HepG2 (cell line): ENCODE results near the gene CHKB. TPM values are rescaled to one million over a fixed set of nuclear protein-coding genes. Genes with fewer than 3 reads are reported as not detected.

Experiments
- ATAC-seq: fragments of 200-7000 bp; cut with Tn5 transposase; 3 replicates; pipeline ENCODE4 v1.9.1; 2020; ENCODE audit warnings: mild to moderate bottlenecking, moderate library complexity
- BruUV-seq: library from RNA; stranded (reverse); fragments of 400-500 nt; replicated peaks from 2 replicates; lab custom pipeline; 2021; lab: Mats Ljungman, UMichigan
- CTCF ChIA-PET: fragments of 300-600 bp; formaldehyde crosslinking; extraction: SDS; loops from one replicate; lab custom pipeline; 2021; ENCODE audit warnings: low total read pairs, inconsistent platforms, low intra/inter-chr PET ratio; lab: Yijun Ruan, JAX
- POLR2A ChIA-PET: fragments of 350-600 bp; sonication (Branson Sonifier 250); formaldehyde crosslinking; loops from one replicate; lab custom pipeline; 2020; ENCODE audit warnings: antibody characterized with exemption, inconsistent platforms; lab: Yijun Ruan, JAX
- DNase-seq: peaks from one replicate; pipeline ENCODE4 v3.0.0-alpha.2; 2015; ENCODE audit warnings: low spot score
- FAIRE-seq: peaks from 3 replicates; lab custom pipeline; 2011; peaks lifted over from hg19 to GRCh38; lab: Jason Lieb, UNC
- H2AFZ ChIP-seq: one replicate; pipeline ENCODE4 v1.6.1; 2011; ENCODE audit warnings: low read length, inconsistent platforms
- H3K27ac ChIP-seq: fragments of 300-600 bp; 3 replicates; pipeline ENCODE4 v1.8.0; 2011; ENCODE audit warnings: mixed run types, mild to moderate bottlenecking, mixed read lengths, low read length, inconsistent platforms; ENCODE audit not compliant: insufficient read depth; ENCODE audit errors: extremely low read length
- H3K27me3 ChIP-seq, 2 experiments: fragments of 200-600 bp in 1 of 2; 2 replicates in 1 of 2; 3 replicates in 1 of 2; pipeline versions ENCODE4 v1.6.0 to v1.8.0; 2011; ENCODE audit warnings: low read length in 2 of 2, mild to moderate bottlenecking in 2 of 2, moderate library complexity in 2 of 2, inconsistent platforms in 1 of 2; ENCODE audit not compliant: insufficient read depth in 2 of 2, control insufficient read depth in 1 of 2
- H3K36me3 ChIP-seq, 2 experiments: fragments of 200-600 bp in 1 of 2; replicated peaks in 1 of 2; 2 replicates in 1 of 2; 3 replicates in 1 of 2; pipeline versions ENCODE4 v1.5.1 to v1.8.0; 2011; ENCODE audit warnings: low read length in 2 of 2, inconsistent platforms in 1 of 2; ENCODE audit not compliant: insufficient read depth in 2 of 2, control insufficient read depth in 1 of 2
- H3K4me1 ChIP-seq: 2 replicates; pipeline ENCODE4 v1.5.1; 2012; ENCODE audit warnings: low read length, inconsistent platforms; ENCODE audit not compliant: insufficient read depth
- H3K4me2 ChIP-seq: 2 replicates; pipeline ENCODE4 v1.6.0; 2011; ENCODE audit warnings: low read depth, low read length, inconsistent platforms
- H3K4me3 ChIP-seq, 3 experiments: fragments of 200-600 bp in 1 of 3; sonication (generic), shearing (Covaris generic) in 1 of 3; replicated peaks in 1 of 3; 2 replicates each; pipeline ENCODE4 v1.5.1; 2011 to 2016; ENCODE audit warnings: low read length in 3 of 3, inconsistent platforms in 2 of 3, low read depth in 2 of 3, mild to moderate bottlenecking in 2 of 3, control low read depth in 1 of 3, mixed read lengths in 1 of 3; ENCODE audit not compliant: insufficient read depth in 1 of 3
- H3K79me2 ChIP-seq: one replicate; pipeline ENCODE4 v1.6.1; 2011; ENCODE audit warnings: low read length, inconsistent platforms; ENCODE audit not compliant: insufficient read depth
- H3K9ac ChIP-seq: 2 replicates; pipeline ENCODE4 v1.6.0; 2011; ENCODE audit warnings: mild to moderate bottlenecking, low read depth, low read length, inconsistent platforms; ENCODE audit not compliant: insufficient read depth
- H3K9me3 ChIP-seq: 2 replicates; pipeline ENCODE4 v1.5.1; 2012; ENCODE audit warnings: mild to moderate bottlenecking, low read length
- H4K20me1 ChIP-seq: 2 replicates; pipeline ENCODE4 v1.6.0; 2011; ENCODE audit warnings: inconsistent platforms, mild to moderate bottlenecking, low read length, moderate library complexity; ENCODE audit not compliant: insufficient read depth
- KMT2B ChIP-seq: IDR thresholded peaks from 2 replicates; pipeline ENCODE4 v1.6.1; 2016; ENCODE audit warnings: missing genetic modification reagents, missing compliant biosample characterization
- MIER3 ChIP-seq: IDR thresholded peaks from 2 replicates; pipeline ENCODE4 v1.6.1; 2016; ENCODE audit warnings: missing compliant biosample characterization, borderline replicate concordance
- NR3C1 ChIP-seq: sonication (generic); formaldehyde crosslinking; IDR thresholded peaks from 2 replicates; pipeline ENCODE4 v1.4.0; 2020; ENCODE audit warnings: missing genetic modification reagents
- RNF2 ChIP-seq: fragments of 450-650 bp; conservative IDR thresholded peaks from 2 replicates; pipeline ENCODE4 v1.6.1; 2016; ENCODE audit warnings: low read depth
- ZC3H4 ChIP-seq: sonication (generic); formaldehyde crosslinking; IDR thresholded peaks from 2 replicates; pipeline ENCODE4 v1.4.0; 2020; ENCODE audit warnings: missing genetic modification reagents, borderline replicate concordance
- ZNF367 ChIP-seq: sonication (generic); formaldehyde crosslinking; IDR thresholded peaks from 2 replicates; pipeline ENCODE4 v1.4.0; 2020; ENCODE audit warnings: missing genetic modification reagents, borderline replicate concordance
- ZNF678 ChIP-seq: sonication (generic); formaldehyde crosslinking; IDR thresholded peaks from 2 replicates; pipeline ENCODE4 v1.4.0; 2020; ENCODE audit warnings: mild to moderate bottlenecking, missing genetic modification reagents
- ZNF768 ChIP-seq: sonication (generic); formaldehyde crosslinking; IDR thresholded peaks from 2 replicates; pipeline ENCODE4 v1.4.0; 2020; ENCODE audit warnings: missing genetic modification reagents
- ZNF83 ChIP-seq: sonication (generic); formaldehyde crosslinking; IDR thresholded peaks from 2 replicates; pipeline ENCODE4 v1.4.0; 2020; ENCODE audit warnings: missing genetic modification reagents, mild to moderate bottlenecking, borderline replicate concordance
- WGBS: methylation state at CpG from one replicate; pipeline ENCODE4 v1.1.6; 2017; ENCODE audit warnings: low lambda C conversion rate; 5-methylcytosine and 5-hydroxymethylcytosine counted together
- in situ Hi-C: cut with HindIII; loops from 2 replicates; pipeline ENCODE4 v1.10.0; 2017; ENCODE audit warnings: low pct_unique_long_range_greater_than_20kb; ENCODE audit not compliant: extremely low pct_ligation_motif_present
- intact Hi-C: fragments of 100-400 bp; cut with micrococcal nuclease; formaldehyde crosslinking; loops from one replicate; pipeline ENCODE4 v1.10.0; 2022; ENCODE audit not compliant: unreplicated experiment
- polyA plus RNA-seq, 8 experiments: library from polyadenylated mRNA; depleted of rRNA in 3 of 8; stranded (reverse) in 7 of 8; unstranded in 1 of 8; fragments of >200 nt; fragmentation: Illumina TruSeq in 4 of 8; extraction: Trizol in 4 of 8; gene quantifications; 2 replicates each; pipeline versions ENCODE4 v1.2.1 to v1.2.3, GENCODE V29; 2011 to 2016; ENCODE audit warnings: low read depth in 4 of 8, missing spikeins in 1 of 8, mixed read lengths in 1 of 8; ENCODE audit not compliant: insufficient read depth in 1 of 8
- total RNA-seq, 5 experiments: library from RNA; depleted of rRNA; stranded (reverse); fragments of >200 nt; fragmentation: Illumina TruSeq; extraction: Trizol; gene quantifications; 2 replicates each; pipeline ENCODE4 v1.2.3, GENCODE V29; 2016; ENCODE audit warnings: low read depth in 1 of 5
- TF ChIP-seq, protein P1 (sequence below): sonication (generic); formaldehyde crosslinking; IDR thresholded peaks from 2 replicates; pipeline ENCODE4 v1.5.0; 2020; ENCODE audit warnings: mild to moderate bottlenecking, missing genetic modification reagents, moderate library complexity
- TF ChIP-seq, protein P2 (sequence below): sonication (generic); formaldehyde crosslinking; IDR thresholded peaks from 2 replicates; pipeline ENCODE4 v1.8.1; 2022; ENCODE audit warnings: low read depth, mild to moderate bottlenecking, missing genetic modification reagents
- TF ChIP-seq, protein P3 (sequence below): sonication (generic); formaldehyde crosslinking; IDR thresholded peaks from 2 replicates; pipeline ENCODE4 v1.8.1; 2023; ENCODE audit warnings: missing genetic modification reagents, inconsistent platforms, borderline replicate concordance

The CHKB gene
- total and polyA plus RNA-seq, 2 of the 13 experiments (the other 11 are each of a cell fraction or from before 2014, with no cell fraction given) = 24.5 to 42.7 TPM

DNA sequence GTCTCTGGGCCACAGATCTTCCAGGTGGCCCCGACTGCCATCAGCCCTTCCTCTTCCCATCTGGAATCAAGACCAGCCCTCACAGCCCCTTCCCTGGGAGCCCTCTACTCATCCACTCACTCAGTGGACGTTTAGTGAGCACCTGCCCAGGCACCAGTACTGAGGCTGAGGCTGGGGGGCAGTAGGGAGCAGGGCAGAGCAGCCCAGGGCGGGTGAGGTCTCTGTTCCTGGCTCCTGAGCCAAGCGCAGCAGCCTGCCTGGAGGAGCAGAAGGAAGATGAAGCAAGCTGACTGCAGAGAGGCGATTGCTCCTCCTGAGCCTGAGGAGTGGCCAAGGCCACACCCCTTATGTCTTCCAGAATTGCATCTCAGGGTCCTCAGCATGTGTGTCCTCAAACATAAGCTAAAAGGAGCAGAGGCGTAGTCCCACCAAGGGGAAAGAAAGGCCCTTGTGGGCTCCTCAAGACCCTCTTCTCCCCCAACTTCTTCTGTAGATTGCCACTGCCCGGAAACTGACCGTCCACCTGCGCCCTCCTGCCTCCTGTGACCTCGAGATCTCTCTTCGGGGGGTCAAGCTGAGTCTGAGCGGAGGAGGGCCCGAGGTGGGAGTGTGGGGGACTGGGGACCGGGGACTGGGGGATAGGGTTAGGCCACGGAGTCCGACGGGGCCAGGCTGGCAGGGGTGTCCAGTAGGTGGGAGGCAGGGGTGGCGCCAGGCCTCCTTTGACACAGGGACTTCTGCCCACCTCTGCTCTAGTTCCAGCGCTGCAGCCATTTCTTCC is 23.7 kb upstream of the CHKB start:
- Histone ChIP-seq H3K4me1 (peaks cover 6% of the 10 kb centered on the region; the same call in 1 of the 2 replicates), H3K4me2 (no peak overlapping the region), H3K9me3 (no peaks in the 10 kb centered on the region), H3K36me3 (no peaks in the 10 kb centered on the region), H3K4me3 (no peak overlapping the region), H2AFZ (no peak overlapping the region), H4K20me1 (no peaks in the 10 kb centered on the region), H3K27me3 (peaks cover 0 to 6% of the 10 kb centered on the region in 2 experiments; a peak in 3 of 5 replicates), H3K9ac (no peak overlapping the region), H3K79me2 (no peaks in the 10 kb centered on the region), H3K27ac (no peak overlapping the region)
- BruUV-seq = no TSS peak
- intact Hi-C loops = no loop called here
- FAIRE-seq (no peak), ATAC-seq (peak; percentile 13; the same call in 1 of the 3 replicates), DNase-seq (no peak)
- TF ChIP-seq ZNF768 (CRISPR knock-in tag) (peak; percentile 88), MIER3 (CRISPR knock-in tag) (no peak), ZNF83 (CRISPR knock-in tag) (no peak)
- TF ChIP-seq, protein P1, sequence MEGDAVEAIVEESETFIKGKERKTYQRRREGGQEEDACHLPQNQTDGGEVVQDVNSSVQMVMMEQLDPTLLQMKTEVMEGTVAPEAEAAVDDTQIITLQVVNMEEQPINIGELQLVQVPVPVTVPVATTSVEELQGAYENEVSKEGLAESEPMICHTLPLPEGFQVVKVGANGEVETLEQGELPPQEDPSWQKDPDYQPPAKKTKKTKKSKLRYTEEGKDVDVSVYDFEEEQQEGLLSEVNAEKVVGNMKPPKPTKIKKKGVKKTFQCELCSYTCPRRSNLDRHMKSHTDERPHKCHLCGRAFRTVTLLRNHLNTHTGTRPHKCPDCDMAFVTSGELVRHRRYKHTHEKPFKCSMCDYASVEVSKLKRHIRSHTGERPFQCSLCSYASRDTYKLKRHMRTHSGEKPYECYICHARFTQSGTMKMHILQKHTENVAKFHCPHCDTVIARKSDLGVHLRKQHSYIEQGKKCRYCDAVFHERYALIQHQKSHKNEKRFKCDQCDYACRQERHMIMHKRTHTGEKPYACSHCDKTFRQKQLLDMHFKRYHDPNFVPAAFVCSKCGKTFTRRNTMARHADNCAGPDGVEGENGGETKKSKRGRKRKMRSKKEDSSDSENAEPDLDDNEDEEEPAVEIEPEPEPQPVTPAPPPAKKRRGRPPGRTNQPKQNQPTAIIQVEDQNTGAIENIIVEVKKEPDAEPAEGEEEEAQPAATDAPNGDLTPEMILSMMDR (CRISPR knock-in tag) = 0 out of 2 replicates have a peak, but pooled peaks have one; percentile 15
- ChIA-PET CTCF (no interaction called here), POLR2A (no interaction called here)
- 77% methylated on average over 12 of the region's 19 CpGs for WGBS
- in situ Hi-C loops = no loop called here

DNA sequence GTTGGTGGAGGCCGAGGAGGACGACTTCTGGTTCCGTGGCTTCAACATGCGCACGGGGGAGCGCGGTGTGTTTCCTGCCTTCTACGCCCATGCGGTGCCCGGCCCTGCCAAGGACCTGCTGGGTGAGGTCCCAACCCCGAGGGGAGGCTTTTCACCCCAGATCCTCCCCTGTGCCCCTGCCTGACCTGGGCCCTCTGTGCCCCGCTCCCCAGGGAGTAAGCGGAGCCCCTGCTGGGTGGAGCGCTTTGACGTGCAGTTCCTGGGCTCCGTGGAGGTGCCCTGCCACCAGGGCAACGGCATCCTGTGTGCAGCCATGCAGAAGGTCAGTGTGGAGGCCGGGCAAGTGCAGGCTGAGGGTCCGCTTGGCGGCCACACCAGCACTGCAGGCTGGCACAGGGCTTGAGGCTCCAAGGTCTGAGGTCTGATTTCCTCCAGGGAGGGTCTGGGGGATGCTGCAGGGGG is 23.0 kb upstream of the CHKB start:
- in situ Hi-C loops (no loop called here), intact Hi-C loops (no loop called here)
- Histone ChIP-seq H2AFZ (no peak overlapping the region), H3K79me2 (no peaks in the 10 kb centered on the region), H3K9me3 (no peaks in the 10 kb centered on the region), H3K27me3 (peaks cover 0 to 6% of the 10 kb centered on the region in 2 experiments; a peak in 3 of 5 replicates), H4K20me1 (no peaks in the 10 kb centered on the region), H3K4me3 (no peak overlapping the region), H3K4me2 (no peak overlapping the region), H3K9ac (no peak overlapping the region), H3K4me1 (peaks cover 9% of the 10 kb centered on the region; the same call in 1 of the 2 replicates), H3K36me3 (no peaks in the 10 kb centered on the region), H3K27ac (no peak overlapping the region)
- POLR2A ChIA-PET = no interaction called here
- BruUV-seq = no TSS peak
- FAIRE-seq (no peak), ATAC-seq (no peak), DNase-seq (no peak)
- CTCF ChIA-PET = no interaction called here
- WGBS = 90% methylated on average over 12 of the region's 20 CpGs
- TF ChIP-seq KMT2B (CRISPR knock-in tag) (no peak), ZNF678 (CRISPR knock-in tag) (no peak), ZNF367 (CRISPR knock-in tag) (no peak), RNF2 (no peak), NR3C1 (CRISPR knock-in tag) (no peak), ZC3H4 (CRISPR knock-in tag) (no peak)
- TF ChIP-seq, protein P2, sequence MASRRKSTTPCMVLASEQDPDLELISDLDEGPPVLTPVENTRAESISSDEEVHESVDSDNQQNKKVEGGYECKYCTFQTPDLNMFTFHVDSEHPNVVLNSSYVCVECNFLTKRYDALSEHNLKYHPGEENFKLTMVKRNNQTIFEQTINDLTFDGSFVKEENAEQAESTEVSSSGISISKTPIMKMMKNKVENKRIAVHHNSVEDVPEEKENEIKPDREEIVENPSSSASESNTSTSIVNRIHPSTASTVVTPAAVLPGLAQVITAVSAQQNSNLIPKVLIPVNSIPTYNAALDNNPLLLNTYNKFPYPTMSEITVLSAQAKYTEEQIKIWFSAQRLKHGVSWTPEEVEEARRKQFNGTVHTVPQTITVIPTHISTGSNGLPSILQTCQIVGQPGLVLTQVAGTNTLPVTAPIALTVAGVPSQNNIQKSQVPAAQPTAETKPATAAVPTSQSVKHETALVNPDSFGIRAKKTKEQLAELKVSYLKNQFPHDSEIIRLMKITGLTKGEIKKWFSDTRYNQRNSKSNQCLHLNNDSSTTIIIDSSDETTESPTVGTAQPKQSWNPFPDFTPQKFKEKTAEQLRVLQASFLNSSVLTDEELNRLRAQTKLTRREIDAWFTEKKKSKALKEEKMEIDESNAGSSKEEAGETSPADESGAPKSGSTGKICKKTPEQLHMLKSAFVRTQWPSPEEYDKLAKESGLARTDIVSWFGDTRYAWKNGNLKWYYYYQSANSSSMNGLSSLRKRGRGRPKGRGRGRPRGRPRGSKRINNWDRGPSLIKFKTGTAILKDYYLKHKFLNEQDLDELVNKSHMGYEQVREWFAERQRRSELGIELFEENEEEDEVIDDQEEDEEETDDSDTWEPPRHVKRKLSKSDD (CRISPR knock-in tag) = no peak
- TF ChIP-seq, protein P3, sequence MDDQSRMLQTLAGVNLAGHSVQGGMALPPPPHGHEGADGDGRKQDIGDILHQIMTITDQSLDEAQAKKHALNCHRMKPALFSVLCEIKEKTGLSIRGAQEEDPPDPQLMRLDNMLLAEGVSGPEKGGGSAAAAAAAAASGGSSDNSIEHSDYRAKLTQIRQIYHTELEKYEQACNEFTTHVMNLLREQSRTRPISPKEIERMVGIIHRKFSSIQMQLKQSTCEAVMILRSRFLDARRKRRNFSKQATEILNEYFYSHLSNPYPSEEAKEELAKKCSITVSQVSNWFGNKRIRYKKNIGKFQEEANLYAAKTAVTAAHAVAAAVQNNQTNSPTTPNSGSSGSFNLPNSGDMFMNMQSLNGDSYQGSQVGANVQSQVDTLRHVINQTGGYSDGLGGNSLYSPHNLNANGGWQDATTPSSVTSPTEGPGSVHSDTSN = no peak
